Measurements from ENCODE around the gene RAPGEF5.

- TF ChIP-seq POLR2A (IDR thresholded peaks at IDR 0.05) (no peak), CTCF (IDR thresholded peaks at IDR 0.05) (no peak), POLR2AphosphoS5 (IDR thresholded peaks at IDR 0.05) (no peak)
These were observed 266.8 kb downstream of the RAPGEF5 start for GRCh38 chr7:22090107-22090506.
